ENCODE data around the gene SLC35F6. TPM values are rescaled to one million over a fixed set of nuclear protein-coding genes. Genes with fewer than 3 reads are reported as not detected.
"Not testable (repeated sequence)": the region's sequence is repeated elsewhere in the genome, so short reads cannot be mapped to it uniquely, and the experiment has no call there.

The SLC35F6 gene
- total and polyA plus RNA-seq, 2 donors (not counting 1 experiment from before 2014, with no cell fraction given), result 35.2 to 61.4 TPM

DNA sequence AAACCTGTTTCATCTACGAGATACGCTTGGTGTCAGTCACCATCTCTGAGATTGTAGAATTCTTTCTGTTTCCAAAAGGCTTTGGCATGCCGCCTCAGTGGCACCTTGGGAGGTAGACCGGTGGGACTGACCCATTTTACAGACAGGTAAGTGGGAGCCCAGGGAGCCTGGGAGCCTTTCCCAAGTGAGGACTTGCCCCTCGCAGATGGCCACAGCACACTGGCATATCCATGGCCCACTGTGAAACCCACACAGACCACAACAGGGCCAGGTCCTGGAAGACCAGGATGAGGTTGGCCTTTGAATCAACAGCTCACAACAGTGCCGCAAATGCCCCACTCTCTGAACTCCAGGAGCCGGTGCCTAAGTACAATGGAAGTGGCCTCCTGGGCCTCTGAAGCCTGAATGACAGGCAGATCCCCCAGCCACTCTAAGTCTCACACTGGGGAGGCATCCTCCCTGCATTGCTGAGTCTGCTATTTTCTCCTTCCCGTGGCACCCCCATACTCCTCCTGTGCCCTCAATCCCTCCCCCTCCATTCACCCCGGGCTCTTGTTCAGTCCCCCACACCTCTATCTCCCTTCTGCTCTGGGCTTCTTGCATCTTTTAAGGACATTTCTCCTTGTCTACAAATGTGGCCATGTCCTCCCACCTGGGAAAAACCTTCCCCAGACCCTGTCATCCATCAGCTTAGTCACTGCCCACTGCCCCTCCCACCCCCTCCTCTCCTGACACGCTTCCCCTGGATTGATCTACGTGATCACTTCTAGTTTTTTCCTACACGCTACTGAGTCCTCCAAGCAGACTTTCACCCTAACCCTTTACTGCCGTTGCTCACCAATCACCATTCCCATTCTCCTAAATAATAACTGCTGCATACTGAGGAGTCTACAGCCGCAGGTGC lies 48.0 kb downstream of the SLC35F6 start:
- Histone ChIP-seq H3K36me3 (ENCODE audit: control insufficient read depth, insufficient read depth, low read length) (no peaks in the 10 kb centered on the region), H3K79me2 (ENCODE audit: control insufficient read depth, insufficient read depth, low read length) (no peaks in the 10 kb centered on the region), H4K20me1 (ENCODE audit: control insufficient read depth, extremely low read depth, insufficient read depth, low read length) (no peaks in the 10 kb centered on the region), H3K4me1 (ENCODE audit: control insufficient read depth, extremely low read depth, insufficient read depth, low read length) (no peaks in the 10 kb centered on the region), H3K9me3 (ENCODE audit: control insufficient read depth, insufficient read depth, low read depth, low read length) (no peaks in the 10 kb centered on the region), H3K9ac (ENCODE audit: insufficient read depth, low read length) (no peak overlapping the region), H3K4me3 (replicated peaks in 1 of 4; ENCODE audit: control extremely low read depth in 1 of 4, insufficient read depth in 1 of 4, low read depth in 3 of 4, low read length in 4 of 4) (no peak overlapping the region), H3K27ac (ENCODE audit: insufficient read depth, low read length) (no peak overlapping the region), H2AFZ (ENCODE audit: low read length) (no peak overlapping the region), H3K27me3 (ENCODE audit: control insufficient read depth, insufficient read depth, low read length) (peaks cover 6% of the 10 kb centered on the region), H3K4me2 (ENCODE audit: extremely low read depth, insufficient read depth, low read length) (no peak overlapping the region)
- no peak for TF ChIP-seq EZH2 (IDR thresholded peaks at IDR 0.05; ENCODE audit: low read length, missing control alignments)
- TF ChIP-seq, protein P1, sequence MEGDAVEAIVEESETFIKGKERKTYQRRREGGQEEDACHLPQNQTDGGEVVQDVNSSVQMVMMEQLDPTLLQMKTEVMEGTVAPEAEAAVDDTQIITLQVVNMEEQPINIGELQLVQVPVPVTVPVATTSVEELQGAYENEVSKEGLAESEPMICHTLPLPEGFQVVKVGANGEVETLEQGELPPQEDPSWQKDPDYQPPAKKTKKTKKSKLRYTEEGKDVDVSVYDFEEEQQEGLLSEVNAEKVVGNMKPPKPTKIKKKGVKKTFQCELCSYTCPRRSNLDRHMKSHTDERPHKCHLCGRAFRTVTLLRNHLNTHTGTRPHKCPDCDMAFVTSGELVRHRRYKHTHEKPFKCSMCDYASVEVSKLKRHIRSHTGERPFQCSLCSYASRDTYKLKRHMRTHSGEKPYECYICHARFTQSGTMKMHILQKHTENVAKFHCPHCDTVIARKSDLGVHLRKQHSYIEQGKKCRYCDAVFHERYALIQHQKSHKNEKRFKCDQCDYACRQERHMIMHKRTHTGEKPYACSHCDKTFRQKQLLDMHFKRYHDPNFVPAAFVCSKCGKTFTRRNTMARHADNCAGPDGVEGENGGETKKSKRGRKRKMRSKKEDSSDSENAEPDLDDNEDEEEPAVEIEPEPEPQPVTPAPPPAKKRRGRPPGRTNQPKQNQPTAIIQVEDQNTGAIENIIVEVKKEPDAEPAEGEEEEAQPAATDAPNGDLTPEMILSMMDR (conservative IDR thresholded peaks at IDR 0.05 in 1 of 2, IDR thresholded peaks at IDR 0.05 in 1 of 2; ENCODE audit: low read depth in 1 of 2, low read length in 2 of 2), result no peak
- DNase-seq (ENCODE audit: low read depth in 2 of 2), result no peak

DNA sequence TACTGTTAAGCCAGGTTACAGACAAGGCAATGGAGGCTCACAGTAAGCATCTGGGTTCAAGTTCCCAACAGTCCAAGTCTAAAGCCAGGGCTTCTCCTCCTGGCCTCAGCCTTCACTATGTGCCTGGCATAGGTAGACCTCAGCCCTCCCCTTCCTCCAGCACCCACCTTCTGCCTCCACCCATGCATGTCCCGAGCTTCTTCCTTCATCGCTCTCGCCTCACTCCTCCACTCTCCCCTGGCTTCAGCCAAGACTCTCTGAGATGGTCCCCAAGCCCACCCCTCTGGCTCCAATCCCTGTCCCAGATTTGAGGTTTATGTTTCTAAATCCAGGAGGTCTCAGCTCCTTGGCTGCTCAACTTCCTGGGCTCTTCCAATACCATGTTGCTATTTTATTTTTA lies 48.6 kb downstream of the SLC35F6 start:
- H3K4me1 ChIP-seq (ENCODE audit: control insufficient read depth, extremely low read depth, insufficient read depth, low read length), result no peaks in the 10 kb centered on the region
- no peak overlapping the region for H3K4me3 ChIP-seq (replicated peaks in 1 of 4; ENCODE audit: control extremely low read depth in 1 of 4, insufficient read depth in 1 of 4, low read depth in 3 of 4, low read length in 4 of 4)
- no peak overlapping the region for H3K27ac ChIP-seq (ENCODE audit: insufficient read depth, low read length)
- no peak overlapping the region for H3K9ac ChIP-seq (ENCODE audit: insufficient read depth, low read length)
- no peaks in the 10 kb centered on the region for H3K79me2 ChIP-seq (ENCODE audit: control insufficient read depth, insufficient read depth, low read length)
- no peak overlapping the region for H3K4me2 ChIP-seq (ENCODE audit: extremely low read depth, insufficient read depth, low read length)
- no peaks in the 10 kb centered on the region for H4K20me1 ChIP-seq (ENCODE audit: control insufficient read depth, extremely low read depth, insufficient read depth, low read length)
- TF ChIP-seq, protein P1 (conservative IDR thresholded peaks at IDR 0.05 in 1 of 2, IDR thresholded peaks at IDR 0.05 in 1 of 2; ENCODE audit: low read depth in 1 of 2, low read length in 2 of 2), result no peak
- TF ChIP-seq EZH2 (IDR thresholded peaks at IDR 0.05; ENCODE audit: low read length, missing control alignments), result no peak
- no peak overlapping the region for H2AFZ ChIP-seq (ENCODE audit: low read length)
- no peaks in the 10 kb centered on the region for H3K36me3 ChIP-seq (ENCODE audit: control insufficient read depth, insufficient read depth, low read length)
- no peak for DNase-seq (ENCODE audit: low read depth in 2 of 2)
- H3K9me3 ChIP-seq (ENCODE audit: control insufficient read depth, insufficient read depth, low read depth, low read length), result no peaks in the 10 kb centered on the region
- H3K27me3 ChIP-seq (ENCODE audit: control insufficient read depth, insufficient read depth, low read length), result peaks cover 6% of the 10 kb centered on the region

DNA sequence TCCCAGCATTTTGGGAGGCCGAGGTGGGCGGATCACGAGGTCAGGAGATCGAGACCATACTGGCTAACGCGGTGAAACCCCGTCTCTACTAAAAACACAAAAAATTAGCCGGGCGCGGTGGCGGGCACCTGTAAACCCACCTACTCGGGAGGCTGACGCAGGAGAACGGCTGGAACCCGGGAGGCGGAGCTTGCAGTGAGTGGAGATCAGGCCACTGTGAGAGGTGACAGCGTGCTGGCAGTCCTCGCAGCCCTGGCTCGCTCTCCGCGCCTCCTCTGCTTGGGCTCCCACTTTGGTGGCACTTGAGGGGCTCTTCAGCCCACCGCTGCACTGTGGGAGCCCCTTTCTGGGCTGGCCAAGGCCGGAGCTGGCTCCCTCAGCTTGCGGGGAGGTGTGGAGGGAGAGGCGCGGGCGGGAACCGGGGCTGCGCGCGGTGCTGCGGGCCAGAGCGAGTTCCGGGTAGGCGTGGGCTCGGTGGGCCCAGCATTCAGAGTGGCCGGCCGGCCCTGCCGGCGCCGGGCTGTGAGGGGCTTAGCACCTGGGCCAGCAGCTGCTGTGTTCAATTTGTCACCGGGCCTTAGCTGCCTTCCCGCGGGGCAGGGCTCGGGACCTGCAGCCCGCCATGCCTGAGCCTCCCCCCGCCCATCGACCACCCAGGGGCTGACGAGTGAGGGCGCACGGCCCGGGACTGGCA lies 50.1 kb downstream of the SLC35F6 start:
- not testable (repeated sequence) for DNase-seq (ENCODE audit: low read depth in 2 of 2); H3K79me2 ChIP-seq (ENCODE audit: control insufficient read depth, insufficient read depth, low read length); H3K36me3 ChIP-seq (ENCODE audit: control insufficient read depth, insufficient read depth, low read length); H3K9ac ChIP-seq (ENCODE audit: insufficient read depth, low read length); H3K27me3 ChIP-seq (ENCODE audit: control insufficient read depth, insufficient read depth, low read length); H4K20me1 ChIP-seq (ENCODE audit: control insufficient read depth, extremely low read depth, insufficient read depth, low read length); H2AFZ ChIP-seq (ENCODE audit: low read length); H3K4me3 ChIP-seq (replicated peaks in 1 of 4; ENCODE audit: control extremely low read depth in 1 of 4, insufficient read depth in 1 of 4, low read depth in 3 of 4, low read length in 4 of 4); H3K9me3 ChIP-seq (ENCODE audit: control insufficient read depth, insufficient read depth, low read depth, low read length); H3K27ac ChIP-seq (ENCODE audit: insufficient read depth, low read length); H3K4me1 ChIP-seq (ENCODE audit: control insufficient read depth, extremely low read depth, insufficient read depth, low read length); H3K4me2 ChIP-seq (ENCODE audit: extremely low read depth, insufficient read depth, low read length)

All from fibroblast of lung (primary cell).